ENCODE measurements around the gene TSPAN9. TPM values are rescaled to one million over a fixed set of nuclear protein-coding genes. Genes with fewer than 3 reads are reported as not detected.

Gene TSPAN9
- total and polyA plus RNA-seq, 9 of the 15 experiments (the other 6 are each of a cell fraction or from before 2014, with no cell fraction given) = 0.23 to 2.1 (median 0.60) TPM; not detected in 2

- FAIRE-seq (no peak), DNase-seq (ENCODE audit: extremely low read depth in 1 of 4, low spot score in 3 of 4) (no peak), ATAC-seq (no peak)
- intact Hi-C loops (cut with micrococcal nuclease) = no loop called here
- TF ChIP-seq ZNF239 (CRISPR knock-in tag; IDR thresholded peaks at IDR 0.05) = no peak
- TF ChIP-seq SMAD3 (CRISPR knock-in tag; conservative IDR thresholded peaks at IDR 0.05) = no peak
- TF ChIP-seq TAF15 (IDR thresholded peaks at IDR 0.05; ENCODE audit: low read depth, low read length) = no peak
- TF ChIP-seq MCM7 (IDR thresholded peaks at IDR 0.05) = no peak
- TF ChIP-seq MEIS2 (IDR thresholded peaks at IDR 0.05; ENCODE audit: partially characterized antibody) = no peak
- no peak for TF ChIP-seq RAD21 (CRISPR knock-in tag; conservative IDR thresholded peaks at IDR 0.05 in 1 of 2, IDR thresholded peaks at IDR 0.05 in 1 of 2)
- TF ChIP-seq GABPB2 (CRISPR knock-in tag; conservative IDR thresholded peaks at IDR 0.05) = no peak
- no peak for TF ChIP-seq FOXP1 (CRISPR knock-in tag; IDR thresholded peaks at IDR 0.05)
- Histone ChIP-seq H3K4me3 (no peak overlapping the region), H3K27me3 (ENCODE audit: control insufficient read depth in 2 of 2, insufficient read depth in 2 of 2, low read length in 2 of 2) (peaks cover 0 to 22% of the 10 kb centered on the region in 2 experiments; a peak in 2 of 5 replicates), H3K9me1 (ENCODE audit: control insufficient read depth, insufficient read depth, low read length) (no peaks in the 10 kb centered on the region), H3K9ac (ENCODE audit: insufficient read depth in 1 of 2, low read depth in 2 of 2, low read length in 2 of 2) (no peak overlapping the region), H2AFZ (ENCODE audit: low read depth, low read length) (no peak overlapping the region), H4K20me1 (replicated peaks; ENCODE audit: control insufficient read depth, insufficient read depth, low read length) (no peaks in the 10 kb centered on the region), H3K36me3 (ENCODE audit: control insufficient read depth, insufficient read depth, low read length) (no peaks in the 10 kb centered on the region), H3K4me1 (replicated peaks in 1 of 2; ENCODE audit: control insufficient read depth in 2 of 2, insufficient read depth in 2 of 2, low read length in 2 of 2) (no peaks in the 10 kb centered on the region), H3K27ac (ENCODE audit: extremely low read depth, low read depth, low read length) (no peak overlapping the region), H3K9me3 (replicated peaks; ENCODE audit: control insufficient read depth, insufficient read depth, low read depth, low read length) (no peaks in the 10 kb centered on the region), H3K79me2 (ENCODE audit: control insufficient read depth, insufficient read depth, low read length) (no peaks in the 10 kb centered on the region), H3K4me2 (ENCODE audit: insufficient read depth, low read length) (no peak overlapping the region)
- no TSS peak for BruUV-seq (replicated peaks)
- 0% methylated on average over 8 of the region's 8 CpGs for WGBS (ENCODE audit: insufficient coverage, low coverage, missing lambda C conversion rate)
- in situ Hi-C loops (cut with MboI) = no loop called here
- ChIA-PET POLR2A (no interaction called here), CTCF (ENCODE audit: low intra/inter-chr PET ratio) (no interaction called here)
These were observed 173.4 kb downstream of the TSPAN9 start for GRCh38 chr12:3250576-3250975.

All from K562 (cell line).